HEK293T (cell line): ENCODE results near the gene LIMD2.

ENCODE experiments used
- BHLHE40 ChIP-seq: fragments of 450-650 bp; IDR thresholded peaks from 2 replicates; pipeline ENCODE4 v1.6.1; 2016; ENCODE audit warnings: mild to moderate bottlenecking, moderate library complexity, borderline replicate concordance
- ELF4 ChIP-seq: fragments of 450-650 bp; IDR thresholded peaks from 2 replicates; pipeline ENCODE4 v1.6.1; 2017; ENCODE audit warnings: antibody characterized with exemption
- FOXK2 ChIP-seq: fragments of 450-650 bp; IDR thresholded peaks from 2 replicates; pipeline ENCODE4 v1.6.1; 2016; ENCODE audit warnings: mild to moderate bottlenecking
- FOXM1 ChIP-seq: fragments of 450-650 bp; IDR thresholded peaks from 2 replicates; pipeline ENCODE4 v1.6.1; 2017; ENCODE audit warnings: mild to moderate bottlenecking, borderline replicate concordance
- NFRKB ChIP-seq: fragments of 450-650 bp; IDR thresholded peaks from 2 replicates; pipeline ENCODE4 v1.6.1; 2016; ENCODE audit warnings: mild to moderate bottlenecking, moderate library complexity
- SP1 ChIP-seq: fragments of 450-650 bp; IDR thresholded peaks from 2 replicates; pipeline ENCODE4 v1.6.1; 2017
- TARDBP ChIP-seq: fragments of 450-650 bp; IDR thresholded peaks from 2 replicates; pipeline ENCODE4 v1.6.1; 2016
- TF ChIP-seq, protein P1 (sequence below): fragments of 450-650 bp; IDR thresholded peaks from 2 replicates; pipeline ENCODE4 v1.6.1; 2016

DNA sequence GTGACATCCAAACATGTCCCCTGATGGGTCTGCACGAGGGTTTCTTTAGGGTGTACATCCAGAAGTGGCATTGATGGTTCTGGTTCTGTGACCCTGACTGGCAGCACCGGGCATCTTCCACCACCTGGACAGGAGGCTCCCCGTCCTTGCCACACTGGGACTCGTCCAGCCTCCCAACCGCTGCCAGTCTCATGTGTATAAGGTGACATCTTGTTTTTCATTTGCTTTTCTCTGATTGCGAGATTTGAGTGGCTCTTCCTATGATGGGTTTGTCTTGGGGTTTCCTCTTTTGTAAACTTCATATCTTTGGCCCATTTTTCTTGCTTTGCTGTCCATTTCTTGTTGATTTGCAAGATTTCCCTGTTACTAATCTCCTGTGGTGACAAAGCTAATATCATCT lies 9.2 kb upstream of the LIMD2 start:
- TF ChIP-seq NFRKB = no peak
- no peak for TF ChIP-seq FOXM1
- TF ChIP-seq BHLHE40 = no peak
- TF ChIP-seq ELF4 = no peak
- no peak for TF ChIP-seq FOXK2
- TF ChIP-seq TARDBP = no peak
- no peak for TF ChIP-seq SP1
- TF ChIP-seq, protein P1, sequence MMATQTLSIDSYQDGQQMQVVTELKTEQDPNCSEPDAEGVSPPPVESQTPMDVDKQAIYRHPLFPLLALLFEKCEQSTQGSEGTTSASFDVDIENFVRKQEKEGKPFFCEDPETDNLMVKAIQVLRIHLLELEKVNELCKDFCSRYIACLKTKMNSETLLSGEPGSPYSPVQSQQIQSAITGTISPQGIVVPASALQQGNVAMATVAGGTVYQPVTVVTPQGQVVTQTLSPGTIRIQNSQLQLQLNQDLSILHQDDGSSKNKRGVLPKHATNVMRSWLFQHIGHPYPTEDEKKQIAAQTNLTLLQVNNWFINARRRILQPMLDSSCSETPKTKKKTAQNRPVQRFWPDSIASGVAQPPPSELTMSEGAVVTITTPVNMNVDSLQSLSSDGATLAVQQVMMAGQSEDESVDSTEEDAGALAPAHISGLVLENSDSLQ = no peak
